NT2/D1 (cell line): ENCODE results near the gene SALL3.

ENCODE experiments used
- SUZ12 ChIP-seq: IDR thresholded peaks from 2 replicates; pipeline ENCODE4 v1.6.1; 2011; ENCODE audit not compliant: insufficient read length, insufficient read depth; ENCODE audit errors: extremely low read depth
- YY1 ChIP-seq: IDR thresholded peaks from 2 replicates; pipeline ENCODE4 v1.6.1; 2011; ENCODE audit not compliant: insufficient read length, insufficient read depth
- ZNF274 ChIP-seq: IDR thresholded peaks from 2 replicates; pipeline ENCODE4 v1.6.1; 2011; ENCODE audit warnings: mild to moderate bottlenecking, low read depth, low read length

- TF ChIP-seq SUZ12 (no peak), ZNF274 (no peak), YY1 (no peak)
These were observed 66.9 kb downstream of the SALL3 start for GRCh38 chr18:79046522-79046921.
